AG10803 (cell line): Measurements from ENCODE around the gene THSD7B.
A peak's percentile ranks its signal among the peaks of the same experiment; 100 is the strongest.
"Not testable (repeated sequence)": the region's sequence is repeated elsewhere in the genome, so short reads cannot be mapped to it uniquely, and the experiment has no call there.

Experiments used
- DNase-seq: peaks from one replicate; pipeline ENCODE4 v3.0.0; 2010; ENCODE audit warnings: low read depth
- H3K4me3 ChIP-seq: 2 replicates; pipeline ENCODE4 v1.5.1; 2011; ENCODE audit warnings: mild to moderate bottlenecking, low read length, control low read depth
- CTCF ChIP-seq: conservative IDR thresholded peaks from 2 replicates; pipeline ENCODE4 v1.5.1; 2011; ENCODE audit warnings: mild to moderate bottlenecking, low read length, control low read depth, inconsistent platforms

The THSD7B gene

GRCh38 chr2:137093116-137093515, 327.8 kb downstream of the THSD7B start:
- no peak overlapping the region for H3K4me3 ChIP-seq
- no peak for DNase-seq
- no peak for TF ChIP-seq CTCF

DNA sequence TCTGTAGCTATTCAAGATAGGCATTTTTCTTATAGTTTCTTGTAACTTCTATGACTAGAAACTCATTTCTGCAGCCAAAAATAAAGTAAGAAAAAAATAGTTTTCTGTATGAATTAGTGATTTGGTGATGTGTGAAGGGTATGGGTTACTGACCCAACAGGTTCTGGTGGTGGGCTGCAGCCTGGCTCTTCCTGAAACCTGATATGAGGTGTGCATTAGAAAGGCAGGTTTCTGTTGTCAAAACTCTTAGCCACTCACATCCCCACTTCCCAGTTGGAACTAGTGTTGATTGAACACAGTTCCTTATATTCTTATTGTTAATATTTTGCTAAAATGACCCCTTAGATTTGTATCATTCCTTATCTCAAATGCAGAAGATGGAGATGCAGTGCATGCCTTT, 330.8 kb downstream of the THSD7B start:
- DNase-seq, result no peak
- TF ChIP-seq CTCF, result no peak
- H3K4me3 ChIP-seq, result no peak overlapping the region

DNA sequence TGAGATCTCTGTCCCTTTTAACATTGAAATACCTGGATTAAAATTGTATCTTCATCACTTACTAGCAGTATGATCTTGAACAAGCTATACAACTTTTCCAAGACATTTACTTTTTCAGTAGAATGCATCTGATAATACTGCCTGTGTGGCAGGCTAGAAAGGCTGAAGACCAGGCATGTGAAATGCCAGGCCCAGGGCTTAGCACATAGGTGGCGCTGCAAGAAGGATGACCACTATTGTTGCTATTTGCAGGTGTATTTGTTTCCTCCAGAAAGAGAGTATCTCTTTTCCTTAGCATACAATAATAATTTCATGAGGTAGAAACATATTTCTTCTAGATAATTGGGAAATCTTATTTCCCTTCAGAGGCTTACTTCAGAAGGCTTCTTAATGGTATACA, 331.3 kb downstream of the THSD7B start:
- no peak overlapping the region for H3K4me3 ChIP-seq
- DNase-seq, result no peak
- no peak for TF ChIP-seq CTCF

DNA sequence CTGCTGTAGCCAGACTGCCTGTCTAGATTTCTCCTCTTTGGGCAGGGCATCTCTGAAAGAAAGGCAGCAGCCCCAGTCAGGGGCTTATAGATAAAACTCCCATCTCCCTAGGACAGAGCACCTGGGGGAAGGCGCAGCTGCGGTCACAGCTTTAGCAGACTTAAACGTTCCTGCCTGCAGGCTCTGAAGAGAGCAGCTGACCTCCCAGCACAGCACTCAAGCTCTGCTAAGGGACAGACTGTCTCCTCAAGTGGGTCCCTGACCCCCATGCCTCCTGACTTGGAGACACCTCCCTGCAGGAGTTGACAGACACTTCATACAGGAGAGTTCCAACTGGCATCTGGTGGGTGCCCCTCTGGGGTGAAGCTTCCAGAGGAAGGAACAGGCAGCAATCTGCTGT, 336.5 kb downstream of the THSD7B start:
- H3K4me3 ChIP-seq, DNase-seq: not testable (repeated sequence)

GRCh38 chr2:137107904-137108303, 342.6 kb downstream of the THSD7B start:
- no peak for TF ChIP-seq CTCF
- H3K4me3 ChIP-seq, result no peak overlapping the region
- DNase-seq, result no peak

- no peak for DNase-seq
- no peak overlapping the region for H3K4me3 ChIP-seq
- no peak for TF ChIP-seq CTCF
Observed at GRCh38 chr2:137111896-137112295, 346.6 kb downstream of the THSD7B start.

- no peak overlapping the region for H3K4me3 ChIP-seq
- no peak for TF ChIP-seq CTCF
- peak; percentile 68 for DNase-seq
Observed at GRCh38 chr2:137115081-137115794, 349.9 kb downstream of the THSD7B start.

DNA sequence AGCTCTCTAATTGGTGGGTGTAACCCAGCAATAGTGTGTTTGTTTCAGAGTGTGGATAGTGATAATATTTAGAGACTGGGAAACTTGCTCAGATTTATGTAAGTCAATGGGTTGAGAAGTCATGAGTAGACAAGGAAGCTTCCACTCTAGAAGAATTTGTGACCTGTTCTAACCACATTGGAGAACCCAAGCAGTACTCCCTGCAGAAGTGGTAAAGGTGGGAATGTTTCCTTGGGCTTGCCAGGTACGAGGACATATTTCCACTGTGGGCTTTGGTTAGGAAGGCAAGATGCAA, 350.4 kb downstream of the THSD7B start:
- DNase-seq, result no peak
- no peak for TF ChIP-seq CTCF
- H3K4me3 ChIP-seq, result no peak overlapping the region
